H1 (cell line): Measurements from ENCODE around the gene CAMSAP1. TPM values are rescaled to one million over a fixed set of nuclear protein-coding genes. Genes with fewer than 3 reads are reported as not detected.

Experiments
- CTCF ChIA-PET: fragments of 300-600 bp; sonication (Branson Sonifier 250); formaldehyde crosslinking; loops from one replicate; lab custom pipeline; 2021; ENCODE audit not compliant: partially characterized antibody; lab: Charles Lee
- POLR2A ChIA-PET: fragments of 300-600 bp; sonication (Branson Sonifier 250); formaldehyde crosslinking; loops from one replicate; lab custom pipeline; 2021; ENCODE audit warnings: inconsistent platforms; ENCODE audit not compliant: partially characterized antibody; lab: Charles Lee
- DNase-seq, 2 experiments: peaks; one replicate each; pipeline versions ENCODE4 v3.0.0 to v3.0.0-alpha.2; 2010 to 2022; ENCODE audit warnings: low spot score in 2 of 2, low read depth in 1 of 2, mixed read lengths in 1 of 2
- FAIRE-seq: peaks from 2 replicates; lab custom pipeline; 2011; peaks lifted over from hg19 to GRCh38; lab: Jason Lieb, UNC
- H2AFZ ChIP-seq: 2 replicates; pipeline ENCODE4 v1.8.1; 2012; ENCODE audit warnings: low read length, inconsistent platforms
- H2AK5ac ChIP-seq: 2 replicates; pipeline ENCODE4 v1.6.1; 2013; ENCODE audit warnings: low read depth, low read length
- H2BK120ac ChIP-seq: replicated peaks from 2 replicates; pipeline ENCODE3; 2013; ENCODE audit warnings: low read depth, low read length, inconsistent platforms
- H2BK12ac ChIP-seq: 2 replicates; pipeline ENCODE4 v1.6.1; 2013; ENCODE audit warnings: low read depth, low read length
- H2BK15ac ChIP-seq: 2 replicates; pipeline ENCODE4 v1.6.1; 2013; ENCODE audit warnings: low read length
- H2BK20ac ChIP-seq: 2 replicates; pipeline ENCODE4 v1.6.1; 2013; ENCODE audit warnings: low read length
- H2BK5ac ChIP-seq: 2 replicates; pipeline ENCODE4 v1.6.1; 2013; ENCODE audit warnings: low read depth, low read length
- H3K14ac ChIP-seq: 2 replicates; pipeline ENCODE4 v1.6.1; 2013; ENCODE audit warnings: inconsistent platforms; ENCODE audit not compliant: insufficient read length
- H3K18ac ChIP-seq: 2 replicates; pipeline ENCODE4 v1.6.1; 2013; ENCODE audit warnings: low read length; ENCODE audit errors: extremely low read depth
- H3K23ac ChIP-seq: 2 replicates; pipeline ENCODE4 v1.6.1; 2013; ENCODE audit warnings: inconsistent platforms; ENCODE audit not compliant: insufficient read length
- H3K23me2 ChIP-seq: 2 replicates; pipeline ENCODE4 v1.6.1; 2013; ENCODE audit warnings: low read depth, low read length
- H3K27ac ChIP-seq: 2 replicates; pipeline ENCODE4 v1.6.1; 2011; ENCODE audit warnings: low read depth, low read length, inconsistent platforms
- H3K27me3 ChIP-seq, 4 experiments: replicated peaks in 1 of 4; 1 replicate in 1 of 4; 2 replicates in 3 of 4; pipeline versions ENCODE4 v1.6.1 to v1.8.1; 2011 to 2013; ENCODE audit warnings: low read length in 3 of 4, mild to moderate bottlenecking in 3 of 4, inconsistent platforms in 2 of 4, mixed read lengths in 2 of 4, moderate library complexity in 1 of 4; ENCODE audit not compliant: control insufficient read depth in 3 of 4, insufficient read depth in 3 of 4; ENCODE audit errors: extremely low read depth in 1 of 4
- H3K36me3 ChIP-seq, 4 experiments: 2 replicates each; pipeline versions ENCODE4 v1.6.1 to v1.8.1; 2011 to 2013; ENCODE audit warnings: mild to moderate bottlenecking in 4 of 4, low read length in 3 of 4, moderate library complexity in 2 of 4, control low read depth in 1 of 4, inconsistent platforms in 1 of 4; ENCODE audit not compliant: insufficient read depth in 4 of 4, control insufficient read depth in 2 of 4
- H3K4ac ChIP-seq: replicated peaks from 2 replicates; pipeline ENCODE3; 2013; ENCODE audit warnings: low read length, low read depth, mixed read lengths, inconsistent platforms; ENCODE audit not compliant: insufficient read length
- H3K4me1 ChIP-seq, 4 experiments: replicated peaks in 1 of 4; 1 replicate in 1 of 4; 2 replicates in 3 of 4; pipeline versions ENCODE4 v1.6.1 to v1.8.1; 2011 to 2013; ENCODE audit warnings: low read length in 3 of 4, inconsistent platforms in 2 of 4, mixed read lengths in 1 of 4; ENCODE audit not compliant: insufficient read depth in 4 of 4, control insufficient read depth in 3 of 4
- H3K4me2 ChIP-seq, 2 experiments: 2 replicates each; pipeline versions ENCODE4 v1.6.1 to v1.8.1; 2011 to 2013; ENCODE audit warnings: low read depth in 2 of 2, low read length in 2 of 2, control low read depth in 1 of 2, inconsistent platforms in 1 of 2, mild to moderate bottlenecking in 1 of 2; ENCODE audit not compliant: insufficient read depth in 1 of 2
- H3K4me3 ChIP-seq, 4 experiments: fragments of 200-600, 300-600 bp in 1 of 4; sonication (generic), shearing (Covaris generic), sonication (Bioruptor Twin) in 1 of 4; 2 replicates each; pipeline versions ENCODE4 v1.5.1 to v1.8.1; 2011 to 2016; ENCODE audit warnings: low read length in 4 of 4, low read depth in 3 of 4, control low read depth in 2 of 4, inconsistent platforms in 2 of 4, mild to moderate bottlenecking in 2 of 4, mixed read lengths in 1 of 4, moderate library complexity in 1 of 4; ENCODE audit not compliant: insufficient read depth in 2 of 4; ENCODE audit errors: extremely low read depth in 1 of 4
- H3K56ac ChIP-seq: replicated peaks from 2 replicates; pipeline ENCODE3; 2013; ENCODE audit warnings: low read depth, mild to moderate bottlenecking, mixed read lengths, low read length, inconsistent platforms; ENCODE audit not compliant: insufficient read length
- H3K79me1 ChIP-seq: 2 replicates; pipeline ENCODE4 v1.6.1; 2013; ENCODE audit warnings: low read depth, low read length, control low read depth
- H3K79me2 ChIP-seq, 2 experiments: 2 replicates each; pipeline versions ENCODE4 v1.6.1 to v1.8.1; 2012 to 2013; ENCODE audit warnings: low read length in 2 of 2, mild to moderate bottlenecking in 2 of 2, inconsistent platforms in 1 of 2; ENCODE audit not compliant: insufficient read depth in 2 of 2, control insufficient read depth in 1 of 2
- H3K9ac ChIP-seq, 4 experiments: replicated peaks in 1 of 4; 1 replicate in 1 of 4; 2 replicates in 3 of 4; pipeline versions ENCODE4 v1.6.1 to v1.8.1; 2011 to 2013; ENCODE audit warnings: low read depth in 3 of 4, low read length in 3 of 4, control low read depth in 2 of 4, mild to moderate bottlenecking in 2 of 4, moderate library complexity in 2 of 4, inconsistent platforms in 1 of 4; ENCODE audit errors: extremely low read depth in 1 of 4
- H3K9me3 ChIP-seq, 2 experiments: 2 replicates each; pipeline versions ENCODE4 v1.6.1 to v1.8.1; 2012 to 2013; ENCODE audit warnings: mild to moderate bottlenecking in 2 of 2, moderate library complexity in 2 of 2, control low read depth in 1 of 2, inconsistent platforms in 1 of 2, low read depth in 1 of 2, low read length in 1 of 2, mixed read lengths in 1 of 2; ENCODE audit not compliant: insufficient read depth in 2 of 2
- H4K20me1 ChIP-seq, 2 experiments: replicated peaks in 1 of 2; 2 replicates each; pipeline versions ENCODE3 to v1.8.1; 2011 to 2013; ENCODE audit warnings: inconsistent platforms in 2 of 2, low read length in 2 of 2, mild to moderate bottlenecking in 1 of 2; ENCODE audit not compliant: insufficient read depth in 2 of 2, control insufficient read depth in 1 of 2
- H4K5ac ChIP-seq: 2 replicates; pipeline ENCODE4 v1.6.1; 2013; ENCODE audit warnings: low read length, low read depth, mixed read lengths, inconsistent platforms; ENCODE audit not compliant: insufficient read length
- H4K8ac ChIP-seq: 2 replicates; pipeline ENCODE4 v1.8.0; 2013; ENCODE audit warnings: mild to moderate bottlenecking, moderate library complexity, low read length, inconsistent platforms; ENCODE audit not compliant: insufficient read depth; ENCODE audit errors: extremely low read depth
- H4K91ac ChIP-seq: replicated peaks from 2 replicates; pipeline ENCODE3; 2013; ENCODE audit warnings: low read length, mixed read lengths, inconsistent platforms; ENCODE audit not compliant: insufficient read length
- EP300 ChIP-seq, 2 experiments: IDR thresholded peaks; 1 replicate in 1 of 2; 2 replicates in 1 of 2; pipeline ENCODE4 v1.6.1; 2011 to 2012; ENCODE audit warnings: low read depth in 2 of 2, low read length in 2 of 2, mild to moderate bottlenecking in 2 of 2, borderline replicate concordance in 1 of 2, inconsistent platforms in 1 of 2, moderate library complexity in 1 of 2
- WGBS, 2 experiments: shearing (Covaris generic) in 1 of 2; methylation state at CpG; one replicate each; pipeline versions ENCODE4 v1.1.6 to v1.1.7; 2013 to 2015; ENCODE audit warnings: low lambda C conversion rate in 2 of 2, mixed read lengths in 2 of 2, inconsistent platforms in 1 of 2, low coverage in 1 of 2, missing lambda C conversion rate in 1 of 2; ENCODE audit not compliant: insufficient replicate concordance in 2 of 2, insufficient coverage in 1 of 2, insufficient read length in 1 of 2; ENCODE audit errors: extremely low coverage in 1 of 2, missing lambda C conversion rate in 1 of 2; 5-methylcytosine and 5-hydroxymethylcytosine counted together
- polyA plus RNA-seq, 7 experiments: library from polyadenylated mRNA; depleted of rRNA in 3 of 7; stranded (reverse) in 5 of 7; unstranded in 2 of 7; fragments of >200 nt in 5 of 7; fragments of 200-250 nt in 2 of 7; gene quantifications; 1 replicate in 5 of 7; 2 replicates in 1 of 7; 4 replicates in 1 of 7; pipeline versions ENCODE4 v1.2.1 to v1.2.3, GENCODE V29; 2011 to 2013; ENCODE audit warnings: missing spikeins in 2 of 7, mixed read lengths in 2 of 7
- total RNA-seq: library from RNA; stranded (reverse); fragmentation: NEBNext Ultra II Directional; extraction: Animal tissue kit (Norgen Biotek cat#: 25700); gene quantifications from 2 replicates; pipeline ENCODE4 v1.2.1, GENCODE V29; 2021
- TF ChIP-seq, protein P1 (sequence below): IDR thresholded peaks from 2 replicates; pipeline ENCODE4 v1.6.1; 2012; ENCODE audit warnings: low read length, inconsistent platforms

Gene CAMSAP1
- total and polyA plus RNA-seq, 2 of the 8 experiments (the other 6 are each of a cell fraction or from before 2014, with no cell fraction given), result 13.4 to 44.0 TPM

DNA sequence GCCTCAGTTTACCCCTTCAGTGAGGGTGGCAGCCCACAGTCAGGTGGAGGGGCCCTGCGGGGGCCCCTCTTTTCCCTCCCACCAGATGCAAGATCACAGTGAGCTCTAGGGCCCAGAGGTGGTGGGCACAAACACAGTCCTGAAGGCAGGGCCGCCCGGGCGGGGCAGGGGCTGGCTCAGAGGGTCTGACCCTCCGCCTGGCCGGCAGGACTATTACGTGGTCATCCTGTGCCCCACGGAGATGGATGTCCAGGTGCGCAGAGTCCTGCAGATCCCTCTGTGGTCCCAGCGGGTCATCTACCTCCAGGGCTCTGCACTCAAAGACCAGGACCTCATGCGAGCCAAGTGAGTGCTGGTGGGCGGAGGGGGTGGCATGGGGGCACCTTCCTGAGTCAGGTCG, 141.9 kb downstream of the CAMSAP1 start:
- Histone ChIP-seq H2BK120ac (no peak overlapping the region), H3K14ac (no peak overlapping the region), H3K4me1 (no peaks in the 10 kb centered on the region), H3K27ac (no peak overlapping the region), H2AFZ (no peak overlapping the region), H3K23ac (no peak overlapping the region), H3K4ac (no peak overlapping the region), H2BK5ac (no peak overlapping the region), H2BK12ac (no peak overlapping the region), H4K8ac (no peak overlapping the region), H2AK5ac (no peak overlapping the region), H3K4me3 (no peak overlapping the region), H3K9me3 (peaks cover 4 to 12% of the 10 kb centered on the region in 2 experiments; a peak in 2 of 4 replicates), H3K9ac (no peak overlapping the region), H2BK15ac (no peak overlapping the region), H2BK20ac (no peak overlapping the region), H3K4me2 (no peak overlapping the region), H3K79me1 (no peaks in the 10 kb centered on the region; the same call in 1 of the 2 replicates), H4K5ac (no peak overlapping the region), H3K23me2 (no peaks in the 10 kb centered on the region), H3K79me2 (no peaks in the 10 kb centered on the region), H4K91ac (no peak overlapping the region), H3K36me3 (no peaks in the 10 kb centered on the region), H3K56ac (no peak overlapping the region), H3K18ac (no peak overlapping the region), H3K27me3 (no peaks in the 10 kb centered on the region), H4K20me1 (no peaks in the 10 kb centered on the region)
- ChIA-PET CTCF (interaction anchor here (0.7 kb wide), 1 partner anchor 32 kb away, joined by 4 read pairs; no protein-coding TSS in a partner anchor), POLR2A (interaction anchor here (0.6 to 0.9 kb wide), 2 partner anchors 17 to 60 kb away, joined by 3 to 5 read pairs; no protein-coding TSS in a partner anchor)
- WGBS, 2 experiments, result 91% methylated on average over 10 of the region's 13 CpGs; no CpG with 5 or more reads in 1 of the 2 experiments
- FAIRE-seq (no peak), DNase-seq (no peak)
- no peak for TF ChIP-seq EP300 (IDR thresholded peaks at IDR 0.05; ENCODE audit: borderline replicate concordance in 1 of 2, low read depth in 2 of 2, low read length in 2 of 2)
- TF ChIP-seq, protein P1, sequence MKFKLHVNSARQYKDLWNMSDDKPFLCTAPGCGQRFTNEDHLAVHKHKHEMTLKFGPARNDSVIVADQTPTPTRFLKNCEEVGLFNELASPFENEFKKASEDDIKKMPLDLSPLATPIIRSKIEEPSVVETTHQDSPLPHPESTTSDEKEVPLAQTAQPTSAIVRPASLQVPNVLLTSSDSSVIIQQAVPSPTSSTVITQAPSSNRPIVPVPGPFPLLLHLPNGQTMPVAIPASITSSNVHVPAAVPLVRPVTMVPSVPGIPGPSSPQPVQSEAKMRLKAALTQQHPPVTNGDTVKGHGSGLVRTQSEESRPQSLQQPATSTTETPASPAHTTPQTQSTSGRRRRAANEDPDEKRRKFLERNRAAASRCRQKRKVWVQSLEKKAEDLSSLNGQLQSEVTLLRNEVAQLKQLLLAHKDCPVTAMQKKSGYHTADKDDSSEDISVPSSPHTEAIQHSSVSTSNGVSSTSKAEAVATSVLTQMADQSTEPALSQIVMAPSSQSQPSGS, result no peak
